ENCODE data around the gene WAPL. TPM values are rescaled to one million over a fixed set of nuclear protein-coding genes. Genes with fewer than 3 reads are reported as not detected.

WAPL gene
- total and polyA plus RNA-seq, 5 donors = 10.9 to 26.7 (median 22.0) TPM

GRCh38 chr10:86500846-86501245 is 20.7 kb downstream of the WAPL start:
- intact Hi-C loops (cut with DNase I) = no loop called here
- ATAC-seq = no peak
- Histone ChIP-seq H3K9me3 (ENCODE audit: control insufficient read depth, low read length) (no peaks in the 10 kb centered on the region), H3K27ac (ENCODE audit: low read length) (no peak overlapping the region), H3K4me3 (ENCODE audit: low read length) (no peak overlapping the region), H3K4me1 (ENCODE audit: control insufficient read depth, insufficient read depth, low read length) (peaks cover 3% of the 10 kb centered on the region), H3K27me3 (ENCODE audit: control insufficient read depth, insufficient read depth) (no peaks in the 10 kb centered on the region)
- no peak for DNase-seq

- intact Hi-C loops (cut with DNase I) = loop anchor here in 1 of 4 donors (10.0 kb wide), 1 partner anchor 54 kb away; no protein-coding TSS in a partner anchor
Measured at GRCh38 chr10:86498598-86498997, 23.0 kb downstream of the WAPL start.

DNA sequence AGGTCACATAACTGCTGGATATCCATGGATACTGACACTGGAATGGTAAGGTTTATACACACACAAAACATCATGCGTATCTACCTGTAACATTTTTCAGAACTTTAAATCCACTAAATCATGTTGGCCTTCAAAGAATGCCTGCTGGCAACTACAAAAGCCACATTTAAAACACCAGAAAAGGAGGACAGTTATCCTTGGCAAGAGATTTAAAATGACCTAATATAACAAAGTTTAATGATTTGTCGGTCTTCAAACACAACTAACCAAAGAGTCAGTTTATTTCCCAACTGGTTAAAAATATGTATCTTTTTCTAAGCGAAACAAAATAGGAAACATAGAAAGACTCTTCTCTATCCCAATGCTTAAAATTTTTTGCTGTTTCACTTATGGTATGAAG is 24.0 kb downstream of the WAPL start:
- no peak for DNase-seq
- no peak for ATAC-seq
- WGBS = 76% methylated on average over 3 of the region's 3 CpGs
- H3K27ac ChIP-seq (ENCODE audit: low read length) = no peak overlapping the region
- no peaks in the 10 kb centered on the region for H3K27me3 ChIP-seq (ENCODE audit: control insufficient read depth, insufficient read depth)
- intact Hi-C loops (cut with DNase I) = loop anchor here in 1 of 4 donors (10.0 kb wide), 1 partner anchor 53 kb away; no protein-coding TSS in a partner anchor
- peaks cover 3% of the 10 kb centered on the region for H3K4me1 ChIP-seq (ENCODE audit: control insufficient read depth, insufficient read depth, low read length)
- H3K9me3 ChIP-seq (ENCODE audit: control insufficient read depth, low read length) = no peaks in the 10 kb centered on the region
- H3K4me3 ChIP-seq (ENCODE audit: low read length) = no peak overlapping the region

More at GRCh38 chr10:86498598-86498997, 23.0 kb downstream of the WAPL start:
- DNase-seq (no peak), ATAC-seq (no peak)
- H3K4me3 ChIP-seq (ENCODE audit: low read length) = no peak overlapping the region
- no peaks in the 10 kb centered on the region for H3K27me3 ChIP-seq (ENCODE audit: control insufficient read depth, insufficient read depth)
- no peaks in the 10 kb centered on the region for H3K9me3 ChIP-seq (ENCODE audit: control insufficient read depth, low read length)
- peaks cover 3% of the 10 kb centered on the region for H3K4me1 ChIP-seq (ENCODE audit: control insufficient read depth, insufficient read depth, low read length)
- H3K27ac ChIP-seq (ENCODE audit: low read length) = no peak overlapping the region
- WGBS = 90% methylated on average over 1 of the region's 1 CpG

- DNase-seq (no peak), ATAC-seq (no peak)
- no peak overlapping the region for H3K27ac ChIP-seq (ENCODE audit: low read length)
- intact Hi-C loops (cut with DNase I) = loop anchor here in 1 of 4 donors (10.0 kb wide), 1 partner anchor 45 kb away; no protein-coding TSS in a partner anchor
- WGBS = 96% methylated on average over 8 of the region's 8 CpGs
- H3K9me3 ChIP-seq (ENCODE audit: control insufficient read depth, low read length) = no peaks in the 10 kb centered on the region
- no peaks in the 10 kb centered on the region for H3K27me3 ChIP-seq (ENCODE audit: control insufficient read depth, insufficient read depth)
- H3K4me1 ChIP-seq (ENCODE audit: control insufficient read depth, insufficient read depth, low read length) = no peaks in the 10 kb centered on the region
- no peak overlapping the region for H3K4me3 ChIP-seq (ENCODE audit: low read length)
Measured at GRCh38 chr10:86489960-86490612, 31.5 kb downstream of the WAPL start.

DNA sequence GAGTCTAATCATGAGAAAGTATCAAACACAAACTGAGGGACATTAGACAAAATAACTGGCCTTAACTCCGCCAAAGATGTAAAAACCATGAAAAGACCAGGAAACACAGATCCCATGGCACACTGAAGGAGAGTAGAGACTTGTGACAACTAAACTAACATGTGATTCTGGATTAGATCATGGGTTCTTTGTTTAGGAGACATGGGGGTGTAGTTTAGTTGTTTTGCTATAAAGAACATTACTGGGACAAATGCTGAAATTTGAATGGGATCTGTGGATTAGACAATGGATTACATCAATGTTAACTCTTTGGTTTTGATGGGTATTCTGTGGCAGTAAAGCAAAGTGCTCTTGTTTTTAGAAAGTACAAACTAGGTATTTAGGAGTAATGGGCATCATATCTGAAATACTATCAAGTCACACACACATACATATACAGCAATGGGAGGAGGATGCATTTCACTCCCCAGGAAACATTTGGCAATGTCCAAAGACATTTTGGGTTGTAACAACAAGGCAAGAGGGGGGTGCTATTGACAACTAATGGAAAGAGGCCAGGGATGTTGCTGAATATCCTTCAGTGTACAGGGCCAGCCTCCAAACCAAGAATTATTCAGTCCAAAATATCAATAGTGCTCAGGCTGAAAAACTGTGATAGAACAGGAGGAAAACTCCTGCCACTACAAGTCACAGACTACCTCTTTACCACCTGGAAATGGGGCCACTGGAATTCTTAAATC is 32.4 kb downstream of the WAPL start:
- ATAC-seq = no peak

DNA sequence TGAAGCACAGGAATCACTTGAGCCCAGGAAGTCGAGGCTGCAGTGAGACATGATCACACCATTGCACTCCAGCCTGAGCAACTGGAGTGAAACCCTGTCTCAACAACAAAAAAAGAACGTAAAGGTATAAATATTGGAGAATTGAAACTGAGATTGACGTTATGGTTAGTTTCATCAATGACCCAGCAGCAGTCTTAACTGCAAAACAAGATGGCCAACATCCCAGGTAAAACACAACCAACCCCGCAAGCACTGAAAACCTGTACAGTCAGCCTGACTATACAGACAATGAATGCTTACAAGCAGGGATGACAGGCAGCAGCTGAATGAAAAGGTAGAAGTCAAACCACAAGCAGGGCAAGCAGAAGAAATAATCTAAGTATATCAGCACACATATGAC is 34.7 kb downstream of the WAPL start:
- DNase-seq (no peak), ATAC-seq (no peak)
- no peaks in the 10 kb centered on the region for H3K27me3 ChIP-seq (ENCODE audit: control insufficient read depth, insufficient read depth)
- H3K9me3 ChIP-seq (ENCODE audit: control insufficient read depth, low read length) = no peaks in the 10 kb centered on the region
- intact Hi-C loops (cut with DNase I) = no loop called here
- WGBS = 91% methylated on average over 4 of the region's 4 CpGs
- H3K4me3 ChIP-seq (ENCODE audit: low read length) = no peak overlapping the region
- H3K4me1 ChIP-seq (ENCODE audit: control insufficient read depth, insufficient read depth, low read length) = no peaks in the 10 kb centered on the region
- no peak overlapping the region for H3K27ac ChIP-seq (ENCODE audit: low read length)

More for the DNA sequence above, 32.4 kb downstream of the WAPL start:
- no peaks in the 10 kb centered on the region for H3K9me3 ChIP-seq (ENCODE audit: control insufficient read depth, low read length)
- H3K27ac ChIP-seq (ENCODE audit: low read length) = no peak overlapping the region
- no peaks in the 10 kb centered on the region for H3K27me3 ChIP-seq (ENCODE audit: control insufficient read depth, insufficient read depth)
- H3K4me3 ChIP-seq (ENCODE audit: low read length) = no peak overlapping the region
- no peaks in the 10 kb centered on the region for H3K4me1 ChIP-seq (ENCODE audit: control insufficient read depth, insufficient read depth, low read length)
- intact Hi-C loops (cut with DNase I) = no loop called here
- no peak for DNase-seq
- 100% methylated on average over 1 of the region's 1 CpG for WGBS

DNA sequence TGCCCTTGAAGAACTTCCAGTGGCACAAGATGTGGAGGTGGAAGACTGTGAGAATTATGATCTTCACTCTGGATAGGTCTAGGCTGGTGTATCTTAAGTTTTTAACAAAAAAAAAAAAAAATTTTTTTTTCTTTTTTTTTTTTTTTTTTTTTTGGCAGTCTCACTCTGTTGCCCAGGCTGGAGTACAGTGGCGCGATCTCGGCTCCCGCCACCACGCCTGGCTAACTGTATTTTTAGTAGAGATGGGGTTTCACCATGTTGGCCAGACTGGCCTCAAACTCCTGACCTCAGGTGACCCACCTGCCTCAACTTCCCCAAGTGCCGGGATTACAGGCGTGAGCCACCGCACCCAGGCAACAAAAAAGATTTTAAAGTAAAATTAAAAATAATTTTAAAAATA is 37.9 kb downstream of the WAPL start:
- intact Hi-C loops (cut with DNase I) = no loop called here
- 93% methylated on average over 8 of the region's 8 CpGs for WGBS
- no peak for DNase-seq
- H3K9me3 ChIP-seq (ENCODE audit: control insufficient read depth, low read length) = no peaks in the 10 kb centered on the region
- H3K27me3 ChIP-seq (ENCODE audit: control insufficient read depth, insufficient read depth) = no peaks in the 10 kb centered on the region
- no peak overlapping the region for H3K27ac ChIP-seq (ENCODE audit: low read length)
- no peak overlapping the region for H3K4me3 ChIP-seq (ENCODE audit: low read length)
- no peak for ATAC-seq
- H3K4me1 ChIP-seq (ENCODE audit: control insufficient read depth, insufficient read depth, low read length) = no peaks in the 10 kb centered on the region

DNA sequence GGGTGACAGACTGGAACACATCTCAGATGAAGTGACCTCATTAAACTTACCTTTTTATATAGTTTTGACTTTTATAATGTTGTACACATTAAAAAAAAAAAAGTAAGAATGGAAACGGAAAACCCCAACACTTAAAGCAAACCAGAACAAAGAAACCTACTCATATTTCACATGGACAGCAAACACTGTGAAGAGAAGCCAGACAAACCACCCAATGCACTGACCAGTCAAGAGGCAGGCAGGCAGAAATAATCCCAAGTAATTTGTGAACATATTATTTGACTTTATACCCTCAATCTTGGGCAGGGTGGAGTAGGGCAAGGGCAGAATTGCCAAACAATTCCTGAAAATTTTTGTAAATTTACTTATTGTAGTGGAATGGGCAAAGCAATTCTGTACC is 39.8 kb downstream of the WAPL start:
- no peak for ATAC-seq
- intact Hi-C loops (cut with DNase I) = no loop called here
- H3K4me3 ChIP-seq (ENCODE audit: low read length) = no peak overlapping the region
- no peaks in the 10 kb centered on the region for H3K4me1 ChIP-seq (ENCODE audit: control insufficient read depth, insufficient read depth, low read length)
- no peaks in the 10 kb centered on the region for H3K9me3 ChIP-seq (ENCODE audit: control insufficient read depth, low read length)
- H3K27me3 ChIP-seq (ENCODE audit: control insufficient read depth, insufficient read depth) = no peaks in the 10 kb centered on the region
- 80% methylated on average over 1 of the region's 1 CpG for WGBS
- no peak overlapping the region for H3K27ac ChIP-seq (ENCODE audit: low read length)
- DNase-seq = no peak

- 92% methylated on average over 1 of the region's 1 CpG for WGBS
- Histone ChIP-seq H3K27ac (ENCODE audit: low read length) (no peak overlapping the region), H3K4me1 (ENCODE audit: control insufficient read depth, insufficient read depth, low read length) (no peaks in the 10 kb centered on the region), H3K9me3 (ENCODE audit: control insufficient read depth, low read length) (no peaks in the 10 kb centered on the region), H3K4me3 (ENCODE audit: low read length) (no peak overlapping the region), H3K27me3 (ENCODE audit: control insufficient read depth, insufficient read depth) (no peaks in the 10 kb centered on the region)
- DNase-seq (no peak), ATAC-seq (no peak)
- intact Hi-C loops (cut with DNase I) = no loop called here
Measured at GRCh38 chr10:86480571-86480970, 41.0 kb downstream of the WAPL start.

DNA sequence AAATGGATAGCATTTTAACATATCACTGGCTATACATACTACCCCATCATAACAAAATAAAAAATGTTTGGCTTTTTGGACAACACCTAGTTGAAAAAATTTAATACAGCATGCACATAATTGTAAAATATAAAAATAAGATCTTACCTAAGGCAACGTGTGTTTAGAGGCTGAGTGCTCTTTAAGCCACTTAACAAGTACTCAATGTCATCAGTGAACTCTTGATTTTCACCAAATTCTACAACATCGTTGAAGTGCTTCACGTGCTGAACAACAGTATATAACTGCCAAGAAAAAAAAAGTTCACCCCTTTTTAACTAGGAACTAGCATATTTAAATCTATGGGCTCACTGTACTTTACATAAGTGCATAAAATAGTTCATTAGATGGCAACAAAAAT is 49.5 kb downstream of the WAPL start:
- ATAC-seq (no peak), DNase-seq (no peak)
- Histone ChIP-seq H3K4me1 (ENCODE audit: control insufficient read depth, insufficient read depth, low read length) (no peaks in the 10 kb centered on the region), H3K9me3 (ENCODE audit: control insufficient read depth, low read length) (no peaks in the 10 kb centered on the region), H3K27ac (ENCODE audit: low read length) (no peak overlapping the region), H3K27me3 (ENCODE audit: control insufficient read depth, insufficient read depth) (no peaks in the 10 kb centered on the region), H3K4me3 (ENCODE audit: low read length) (no peak overlapping the region)
- intact Hi-C loops (cut with DNase I) = no loop called here
- 80% methylated on average over 3 of the region's 3 CpGs for WGBS

DNA sequence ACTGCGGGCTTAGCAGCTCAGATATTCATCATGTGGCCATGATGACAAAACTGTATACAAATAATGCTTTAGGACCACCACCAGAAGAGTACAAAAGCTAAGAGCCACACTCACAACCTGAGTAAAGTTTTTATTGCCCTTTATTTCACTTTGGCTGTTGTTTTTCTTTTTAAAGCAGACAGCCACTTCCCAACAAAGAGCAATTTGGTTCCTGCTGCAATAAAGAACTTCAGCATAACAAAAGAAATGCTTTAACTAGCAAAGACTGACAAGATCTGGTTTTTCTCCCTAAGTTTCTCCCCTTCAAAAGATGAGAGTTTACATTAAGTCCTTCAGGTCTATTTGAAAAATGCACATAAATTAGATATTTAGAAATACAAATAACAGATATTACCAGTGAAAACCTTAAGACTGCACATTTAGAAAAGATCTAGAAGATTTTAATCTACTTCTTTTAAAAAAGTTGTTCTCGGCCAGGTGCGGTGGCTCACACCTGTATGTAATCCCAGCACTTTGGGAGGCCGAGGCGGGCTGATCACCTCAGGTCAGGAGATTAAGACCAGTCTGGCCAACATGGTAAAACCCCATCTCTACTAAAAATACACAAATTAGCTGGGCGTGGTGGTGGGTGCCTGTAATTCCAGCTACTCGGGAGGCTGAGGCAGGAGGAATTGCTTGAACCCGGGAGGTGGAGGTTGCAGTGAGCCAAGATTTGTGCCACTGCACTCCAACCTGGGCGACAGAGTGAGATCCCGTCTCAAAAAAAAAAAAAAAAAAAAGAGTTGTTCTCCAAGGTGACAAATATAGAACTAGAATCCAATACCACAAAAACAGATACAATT is 59.4 kb downstream of the WAPL start:
- Histone ChIP-seq H3K9me3 (ENCODE audit: control insufficient read depth, low read length) (no peaks in the 10 kb centered on the region), H3K4me1 (ENCODE audit: control insufficient read depth, insufficient read depth, low read length) (no peaks in the 10 kb centered on the region), H3K4me3 (ENCODE audit: low read length) (no peak overlapping the region), H3K27me3 (ENCODE audit: control insufficient read depth, insufficient read depth) (no peaks in the 10 kb centered on the region), H3K27ac (ENCODE audit: low read length) (no peak overlapping the region)
- ATAC-seq (no peak), DNase-seq (no peak)
- intact Hi-C loops (cut with DNase I) = no loop called here
- WGBS = 97% methylated on average over 10 of the region's 10 CpGs
